Endodermal cell (in vitro differentiated cells): Measurements from ENCODE around the gene NT5C1A. TPM values are rescaled to one million over a fixed set of nuclear protein-coding genes. Genes with fewer than 3 reads are reported as not detected.

Source experiments
- DNase-seq: peaks from one replicate; pipeline ENCODE4 v3.0.0-alpha.2; 2017
- H3K27ac ChIP-seq: 2 replicates; pipeline ENCODE4 v1.5.1; 2013; ENCODE audit warnings: mild to moderate bottlenecking, low read depth, low read length, moderate library complexity
- H3K27me3 ChIP-seq: 2 replicates; pipeline ENCODE4 v1.6.1; 2013; ENCODE audit warnings: mild to moderate bottlenecking, low read length, moderate library complexity; ENCODE audit not compliant: insufficient read depth, control insufficient read depth, poor library complexity, severe bottlenecking
- H3K36me3 ChIP-seq: 2 replicates; pipeline ENCODE4 v1.7.0; 2013; ENCODE audit warnings: mild to moderate bottlenecking, low read length, moderate library complexity; ENCODE audit not compliant: control insufficient read depth, insufficient read depth
- H3K4me1 ChIP-seq: one replicate; pipeline ENCODE4 v1.7.0; 2013; ENCODE audit warnings: low read length; ENCODE audit not compliant: control insufficient read depth, insufficient read depth
- H3K4me3 ChIP-seq: 2 replicates; pipeline ENCODE4 v1.5.1; 2013; ENCODE audit warnings: mild to moderate bottlenecking, low read length, moderate library complexity
- H3K9ac ChIP-seq: 2 replicates; pipeline ENCODE4 v1.6.1; 2013; ENCODE audit warnings: mild to moderate bottlenecking, low read length, moderate library complexity; ENCODE audit not compliant: poor library complexity, severe bottlenecking; ENCODE audit errors: extremely low read depth
- H3K9me3 ChIP-seq: 2 replicates; pipeline ENCODE4 v1.6.1; 2013; ENCODE audit warnings: mild to moderate bottlenecking, low read length, moderate library complexity; ENCODE audit not compliant: control insufficient read depth
- H3K27ac Mint-ChIP-seq: 2 replicates; pipeline ENCODE4 v1.8.0; 2020; ENCODE audit warnings: mixed read lengths
- H3K27me3 Mint-ChIP-seq: 2 replicates; pipeline ENCODE4 v1.8.0; 2021; ENCODE audit warnings: mild to moderate bottlenecking, mixed read lengths; ENCODE audit not compliant: insufficient read depth
- H3K36me3 Mint-ChIP-seq: 2 replicates; pipeline ENCODE4 v1.8.0; 2020; ENCODE audit warnings: low read depth, mixed read lengths
- H3K4me1 Mint-ChIP-seq: 2 replicates; pipeline ENCODE4 v1.8.0; 2020; ENCODE audit warnings: mixed read lengths
- H3K4me3 Mint-ChIP-seq: 2 replicates; pipeline ENCODE4 v1.8.0; 2020; ENCODE audit warnings: mild to moderate bottlenecking, moderate library complexity, mixed read lengths
- H3K9me3 Mint-ChIP-seq: 2 replicates; pipeline ENCODE4 v1.8.0; 2020; ENCODE audit warnings: mild to moderate bottlenecking, mixed read lengths
- WGBS, 2 experiments: methylation state at CpG; one replicate each; pipeline versions ENCODE4 v1.1.5 to v1.1.7; 2013; ENCODE audit warnings: missing lambda C conversion rate in 2 of 2, mixed read lengths in 1 of 2; ENCODE audit not compliant: insufficient coverage in 1 of 2, insufficient read length in 1 of 2; 5-methylcytosine and 5-hydroxymethylcytosine counted together
- total RNA-seq, 2 donors: library from RNA; stranded (reverse); fragmentation: NEBNext Ultra II Directional in 1 of 2; extraction: Animal tissue kit (Norgen Biotek cat#: 25700) in 1 of 2; gene quantifications; 2 replicates in 1 of 2; 3 replicates in 1 of 2; pipeline ENCODE4 v1.2.1, GENCODE V29; 2021
- TF ChIP-seq, protein P1 (sequence below): fragments of 200-600 bp; sonication (generic); conservative IDR thresholded peaks from 2 replicates; pipeline ENCODE4 v1.5.0; 2021; ENCODE audit warnings: antibody characterized with exemption, mild to moderate bottlenecking

NT5C1A gene
- total RNA-seq, 2 donors from 2014 or later = not detected

DNA sequence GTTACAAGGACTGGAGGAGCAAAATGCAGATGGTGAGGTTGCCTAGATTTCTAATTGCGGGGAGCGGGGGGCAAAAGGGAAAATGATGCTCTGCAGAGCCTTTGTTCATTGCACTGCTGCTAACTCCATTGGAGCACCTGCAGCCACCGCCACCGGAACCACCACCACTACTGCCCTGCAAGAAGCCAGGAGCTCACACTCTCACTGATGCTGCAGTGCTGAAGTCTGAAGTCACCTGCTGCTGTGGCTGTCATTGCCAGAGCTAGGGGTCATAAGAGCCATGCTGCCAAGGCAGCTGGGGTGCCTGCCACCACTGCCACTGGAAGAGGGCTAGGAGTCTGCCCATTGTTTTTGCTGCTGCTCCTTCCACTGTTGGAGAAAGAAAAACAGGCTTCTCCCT, 26.7 kb upstream of the NT5C1A start:
- no peak overlapping the region for H3K27ac ChIP-seq
- 80 to 91% methylated on average over 2 to 4 of the region's 4 CpGs for WGBS, 2 experiments
- Mint-ChIP-seq H3K4me3 (no peak overlapping the region), H3K36me3 (no peaks in the 10 kb centered on the region), H3K9me3 (no peaks in the 10 kb centered on the region), H3K27ac (no peak overlapping the region), H3K27me3 (peaks cover 99% of the 10 kb centered on the region), H3K4me1 (peaks cover 13% of the 10 kb centered on the region)
- H3K9ac ChIP-seq = no peak overlapping the region
- H3K9me3 ChIP-seq = no peaks in the 10 kb centered on the region
- DNase-seq = no peak
- H3K36me3 ChIP-seq = no peaks in the 10 kb centered on the region
- TF ChIP-seq, protein P1, sequence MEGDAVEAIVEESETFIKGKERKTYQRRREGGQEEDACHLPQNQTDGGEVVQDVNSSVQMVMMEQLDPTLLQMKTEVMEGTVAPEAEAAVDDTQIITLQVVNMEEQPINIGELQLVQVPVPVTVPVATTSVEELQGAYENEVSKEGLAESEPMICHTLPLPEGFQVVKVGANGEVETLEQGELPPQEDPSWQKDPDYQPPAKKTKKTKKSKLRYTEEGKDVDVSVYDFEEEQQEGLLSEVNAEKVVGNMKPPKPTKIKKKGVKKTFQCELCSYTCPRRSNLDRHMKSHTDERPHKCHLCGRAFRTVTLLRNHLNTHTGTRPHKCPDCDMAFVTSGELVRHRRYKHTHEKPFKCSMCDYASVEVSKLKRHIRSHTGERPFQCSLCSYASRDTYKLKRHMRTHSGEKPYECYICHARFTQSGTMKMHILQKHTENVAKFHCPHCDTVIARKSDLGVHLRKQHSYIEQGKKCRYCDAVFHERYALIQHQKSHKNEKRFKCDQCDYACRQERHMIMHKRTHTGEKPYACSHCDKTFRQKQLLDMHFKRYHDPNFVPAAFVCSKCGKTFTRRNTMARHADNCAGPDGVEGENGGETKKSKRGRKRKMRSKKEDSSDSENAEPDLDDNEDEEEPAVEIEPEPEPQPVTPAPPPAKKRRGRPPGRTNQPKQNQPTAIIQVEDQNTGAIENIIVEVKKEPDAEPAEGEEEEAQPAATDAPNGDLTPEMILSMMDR = no peak
- no peak overlapping the region for H3K4me3 ChIP-seq
- H3K27me3 ChIP-seq = peaks cover 87% of the 10 kb centered on the region
- peaks cover 3% of the 10 kb centered on the region for H3K4me1 ChIP-seq

DNA sequence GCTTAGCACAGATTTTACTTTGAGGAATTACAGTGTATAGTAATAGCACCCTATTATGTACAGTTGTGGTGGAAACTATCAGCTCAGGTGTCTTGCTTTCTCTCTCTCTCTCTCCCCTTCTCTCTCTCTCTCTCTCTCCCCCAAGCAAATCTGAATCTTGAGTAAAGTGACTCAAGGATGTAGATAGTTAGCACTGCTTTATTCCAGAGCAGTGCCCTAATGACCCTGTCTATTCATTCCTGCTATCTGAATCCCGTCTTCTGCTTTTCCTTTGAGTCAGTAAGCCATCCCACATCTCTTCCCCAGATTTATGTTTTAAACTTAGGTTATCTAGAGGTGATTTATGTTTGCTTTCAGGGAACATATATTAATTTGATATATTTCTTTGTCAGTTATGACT, 24.5 kb upstream of the NT5C1A start:
- Histone ChIP-seq H3K4me3 (no peak overlapping the region), H3K36me3 (no peaks in the 10 kb centered on the region), H3K9ac (no peak overlapping the region), H3K27me3 (peaks cover 93% of the 10 kb centered on the region), H3K9me3 (no peaks in the 10 kb centered on the region), H3K4me1 (peaks cover 3% of the 10 kb centered on the region), H3K27ac (no peak overlapping the region)
- WGBS, 2 experiments = 60% methylated on average over 1 of the region's 1 CpG; no CpG with 5 or more reads in 1 of the 2 experiments
- Mint-ChIP-seq H3K27ac (no peak overlapping the region), H3K36me3 (no peaks in the 10 kb centered on the region), H3K4me1 (peaks cover 10% of the 10 kb centered on the region), H3K4me3 (no peak overlapping the region), H3K27me3 (peaks cover 99% of the 10 kb centered on the region), H3K9me3 (no peaks in the 10 kb centered on the region)
- TF ChIP-seq, protein P1 = no peak
- DNase-seq = no peak

DNA sequence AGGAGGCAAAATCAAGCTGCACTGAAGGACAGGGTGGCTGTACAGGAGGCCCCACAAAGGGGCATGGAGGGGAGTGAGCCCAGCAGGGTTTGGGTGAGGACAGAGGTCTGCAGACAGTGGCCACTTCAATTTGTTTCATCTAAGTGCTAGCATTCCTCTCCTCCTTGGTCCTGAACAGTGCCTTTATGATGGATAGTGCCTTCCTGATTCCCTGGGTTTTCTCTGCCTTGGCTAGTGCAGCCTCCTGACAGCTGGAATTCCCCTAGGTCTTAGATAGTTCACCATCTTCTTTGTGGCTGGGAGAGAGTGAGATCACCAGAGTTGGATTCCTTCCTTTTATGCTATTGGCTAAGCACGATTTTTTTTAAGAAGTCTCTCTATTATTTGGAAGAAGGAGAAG, 23.1 kb upstream of the NT5C1A start:
- H3K9me3 Mint-ChIP-seq = no peaks in the 10 kb centered on the region
- TF ChIP-seq, protein P1 = no peak
- H3K9ac ChIP-seq = no peak overlapping the region
- H3K27ac ChIP-seq = no peak overlapping the region
- WGBS, 2 experiments = 0 to 27% methylated on average over 1 of the region's 1 CpG
- H3K4me1 Mint-ChIP-seq = no peaks in the 10 kb centered on the region
- H3K4me1 ChIP-seq = no peaks in the 10 kb centered on the region
- no peak overlapping the region for H3K4me3 ChIP-seq
- no peaks in the 10 kb centered on the region for H3K9me3 ChIP-seq
- H3K36me3 Mint-ChIP-seq = no peaks in the 10 kb centered on the region
- DNase-seq = no peak
- no peak overlapping the region for H3K4me3 Mint-ChIP-seq
- H3K27me3 Mint-ChIP-seq = peaks cover 99% of the 10 kb centered on the region
- H3K27ac Mint-ChIP-seq = no peak overlapping the region
- peaks cover 100% of the 10 kb centered on the region for H3K27me3 ChIP-seq
- H3K36me3 ChIP-seq = no peaks in the 10 kb centered on the region
